Measurements from ENCODE around the gene SMCO4. TPM values are rescaled to one million over a fixed set of nuclear protein-coding genes. Genes with fewer than 3 reads are reported as not detected.

The SMCO4 gene
- total RNA-seq, 2 experiments from 2014 or later = 36.1 to 44.1 TPM

DNA sequence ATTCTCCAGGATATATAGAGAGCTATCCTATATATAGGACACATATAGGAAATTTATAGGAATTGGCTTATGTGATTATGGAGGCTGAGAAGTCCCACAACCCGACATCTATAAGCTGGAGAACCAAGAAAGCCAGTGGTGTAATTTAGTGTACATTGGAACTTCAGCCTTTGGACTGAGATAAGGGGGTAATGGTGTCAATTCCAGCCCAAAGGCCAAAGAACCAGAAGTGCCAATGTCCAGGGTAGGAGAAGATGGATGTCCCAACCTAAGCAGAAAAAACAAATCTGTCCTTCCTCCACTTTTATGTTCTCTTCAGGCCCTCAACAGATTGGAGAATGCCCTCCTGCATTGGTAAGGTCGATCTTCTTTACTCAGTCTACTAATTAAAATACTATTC lies 25.5 kb upstream of the SMCO4 start:
- no TSS peak for BruUV-seq (replicated peaks)
- no peaks in the 10 kb centered on the region for H3K9me3 ChIP-seq (ENCODE audit: low read length)
- intact Hi-C loops (cut with micrococcal nuclease; ENCODE audit: unreplicated experiment) = no loop called here

DNA sequence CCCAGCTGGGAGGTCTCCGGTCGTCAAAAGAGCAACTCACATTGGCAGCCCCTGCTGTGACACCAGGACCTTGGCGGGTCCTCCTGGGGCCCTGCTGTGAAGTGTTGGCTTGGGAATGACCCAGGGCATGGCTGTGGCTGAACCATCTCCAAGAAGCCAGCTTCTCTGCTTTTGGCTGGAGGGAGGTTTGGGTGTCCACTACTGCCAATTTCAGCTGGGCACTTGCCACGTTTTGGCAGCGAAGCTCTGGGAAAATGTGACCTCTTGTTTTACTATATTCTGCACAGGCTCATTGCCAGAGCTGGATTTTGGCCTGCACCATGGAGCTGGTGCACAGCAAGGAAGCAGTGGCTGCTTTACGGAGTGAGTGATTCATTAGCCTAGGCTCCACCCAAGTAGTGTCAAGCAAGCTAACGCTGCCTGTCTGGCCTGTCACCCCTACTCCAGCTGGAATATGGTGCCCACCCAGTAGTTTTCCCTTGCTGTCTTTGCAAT lies 24.3 kb upstream of the SMCO4 start:
- no peaks in the 10 kb centered on the region for H3K9me3 ChIP-seq (ENCODE audit: low read length)
- CTCF ChIA-PET (ENCODE audit: unreplicated experiment) = no interaction called here

More for the DNA sequence above, 25.5 kb upstream of the SMCO4 start:
- no peak for TF ChIP-seq EZH2phosphoT487 (IDR thresholded peaks at IDR 0.05; ENCODE audit: borderline replicate concordance, low read depth, low read length)
- TF ChIP-seq, protein P1, sequence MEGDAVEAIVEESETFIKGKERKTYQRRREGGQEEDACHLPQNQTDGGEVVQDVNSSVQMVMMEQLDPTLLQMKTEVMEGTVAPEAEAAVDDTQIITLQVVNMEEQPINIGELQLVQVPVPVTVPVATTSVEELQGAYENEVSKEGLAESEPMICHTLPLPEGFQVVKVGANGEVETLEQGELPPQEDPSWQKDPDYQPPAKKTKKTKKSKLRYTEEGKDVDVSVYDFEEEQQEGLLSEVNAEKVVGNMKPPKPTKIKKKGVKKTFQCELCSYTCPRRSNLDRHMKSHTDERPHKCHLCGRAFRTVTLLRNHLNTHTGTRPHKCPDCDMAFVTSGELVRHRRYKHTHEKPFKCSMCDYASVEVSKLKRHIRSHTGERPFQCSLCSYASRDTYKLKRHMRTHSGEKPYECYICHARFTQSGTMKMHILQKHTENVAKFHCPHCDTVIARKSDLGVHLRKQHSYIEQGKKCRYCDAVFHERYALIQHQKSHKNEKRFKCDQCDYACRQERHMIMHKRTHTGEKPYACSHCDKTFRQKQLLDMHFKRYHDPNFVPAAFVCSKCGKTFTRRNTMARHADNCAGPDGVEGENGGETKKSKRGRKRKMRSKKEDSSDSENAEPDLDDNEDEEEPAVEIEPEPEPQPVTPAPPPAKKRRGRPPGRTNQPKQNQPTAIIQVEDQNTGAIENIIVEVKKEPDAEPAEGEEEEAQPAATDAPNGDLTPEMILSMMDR (conservative IDR thresholded peaks at IDR 0.05; ENCODE audit: low read length) = no peak
- Histone ChIP-seq H3K27ac (ENCODE audit: low read depth, low read length, poor library complexity, severe bottlenecking) (no peak overlapping the region), H4K20me1 (ENCODE audit: insufficient read depth, low read length) (no peaks in the 10 kb centered on the region), H3K9me2 (ENCODE audit: insufficient read depth, low read length) (no peaks in the 10 kb centered on the region), H3K4me2 (ENCODE audit: low read length) (no peak overlapping the region), H3K4me1 (ENCODE audit: insufficient read depth, low read length, poor library complexity, severe bottlenecking) (no peaks in the 10 kb centered on the region), H3K4me3 (ENCODE audit: low read depth, low read length, poor library complexity, severe bottlenecking) (no peak overlapping the region), H3K79me2 (ENCODE audit: insufficient read depth, low read depth, low read length) (no peaks in the 10 kb centered on the region), H2AFZ (ENCODE audit: low read length) (no peak overlapping the region), H3K36me3 (ENCODE audit: insufficient read depth, low read length) (no peaks in the 10 kb centered on the region)
- ChIA-PET CTCF (ENCODE audit: unreplicated experiment) (no interaction called here), POLR2A (interaction anchor here (0.6 to 1.3 kb wide), 2 partner anchors 12 to 494 kb away, joined by 3 to 7 read pairs; no protein-coding TSS in a partner anchor)
- DNase-seq (ENCODE audit: low spot score) = no peak

DNA sequence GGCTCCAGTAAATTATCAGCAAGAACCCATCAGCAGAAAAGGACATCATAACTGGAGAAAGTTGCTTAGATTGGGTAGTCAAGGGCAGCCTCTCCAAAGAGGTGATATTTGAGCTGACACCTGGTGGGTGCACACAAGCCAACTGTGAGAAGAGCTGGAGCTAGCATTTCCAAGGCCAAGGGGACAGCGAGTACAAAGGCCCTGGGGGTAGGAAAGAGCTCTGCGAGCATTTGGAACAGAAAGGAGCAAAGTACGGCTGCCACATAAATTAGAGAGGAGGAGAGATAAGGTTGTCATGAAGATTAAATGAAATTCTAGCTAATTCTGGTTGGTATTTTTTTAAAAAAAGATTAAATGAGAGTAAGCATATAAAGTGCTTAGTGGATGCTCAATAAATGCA lies 21.7 kb upstream of the SMCO4 start:
- Histone ChIP-seq H3K9me2 (ENCODE audit: insufficient read depth, low read length) (no peaks in the 10 kb centered on the region), H4K20me1 (ENCODE audit: insufficient read depth, low read length) (no peaks in the 10 kb centered on the region), H3K4me2 (ENCODE audit: low read length) (no peak overlapping the region), H3K4me1 (ENCODE audit: insufficient read depth, low read length, poor library complexity, severe bottlenecking) (no peaks in the 10 kb centered on the region), H3K4me3 (ENCODE audit: low read depth, low read length, poor library complexity, severe bottlenecking) (no peak overlapping the region), H3K79me2 (ENCODE audit: insufficient read depth, low read depth, low read length) (no peaks in the 10 kb centered on the region), H3K9me3 (ENCODE audit: low read length) (no peaks in the 10 kb centered on the region), H2AFZ (ENCODE audit: low read length) (no peak overlapping the region), H3K27ac (ENCODE audit: low read depth, low read length, poor library complexity, severe bottlenecking) (no peak overlapping the region), H3K36me3 (ENCODE audit: insufficient read depth, low read length) (no peaks in the 10 kb centered on the region)
- TF ChIP-seq, protein P1 (conservative IDR thresholded peaks at IDR 0.05; ENCODE audit: low read length) = no peak
- no peak for TF ChIP-seq EZH2phosphoT487 (IDR thresholded peaks at IDR 0.05; ENCODE audit: borderline replicate concordance, low read depth, low read length)
- intact Hi-C loops (cut with micrococcal nuclease; ENCODE audit: unreplicated experiment) = no loop called here
- ChIA-PET POLR2A (interaction anchor here (0.6 to 0.7 kb wide), 2 partner anchors 67 to 239 kb away, joined by 3 read pairs; no protein-coding TSS in a partner anchor), CTCF (ENCODE audit: unreplicated experiment) (no interaction called here)
- no TSS peak for BruUV-seq (replicated peaks)
- no peak for DNase-seq (ENCODE audit: low spot score)

More for the DNA sequence above, 24.3 kb upstream of the SMCO4 start:
- no peaks in the 10 kb centered on the region for H3K79me2 ChIP-seq (ENCODE audit: insufficient read depth, low read depth, low read length)
- no peak for DNase-seq (ENCODE audit: low spot score)
- no peak overlapping the region for H2AFZ ChIP-seq (ENCODE audit: low read length)
- no peaks in the 10 kb centered on the region for H3K36me3 ChIP-seq (ENCODE audit: insufficient read depth, low read length)
- intact Hi-C loops (cut with micrococcal nuclease; ENCODE audit: unreplicated experiment) = no loop called here
- POLR2A ChIA-PET = interaction anchor here (0.6 kb wide), 1 partner anchor 363 kb away, joined by 3 read pairs; no protein-coding TSS in a partner anchor
- H4K20me1 ChIP-seq (ENCODE audit: insufficient read depth, low read length) = no peaks in the 10 kb centered on the region
- H3K4me2 ChIP-seq (ENCODE audit: low read length) = no peak overlapping the region
- no peaks in the 10 kb centered on the region for H3K4me1 ChIP-seq (ENCODE audit: insufficient read depth, low read length, poor library complexity, severe bottlenecking)
- no peak overlapping the region for H3K4me3 ChIP-seq (ENCODE audit: low read depth, low read length, poor library complexity, severe bottlenecking)
- no TSS peak for BruUV-seq (replicated peaks)
- TF ChIP-seq, protein P1 (conservative IDR thresholded peaks at IDR 0.05; ENCODE audit: low read length) = no peak
- TF ChIP-seq EZH2phosphoT487 (IDR thresholded peaks at IDR 0.05; ENCODE audit: borderline replicate concordance, low read depth, low read length) = no peak
- no peaks in the 10 kb centered on the region for H3K9me2 ChIP-seq (ENCODE audit: insufficient read depth, low read length)
- no peak overlapping the region for H3K27ac ChIP-seq (ENCODE audit: low read depth, low read length, poor library complexity, severe bottlenecking)
